DND-41 (cell line): Measurements from ENCODE around the gene GLIS2.

ENCODE experiments used
- CTCF ChIP-seq: IDR thresholded peaks from 2 replicates; pipeline ENCODE4 v1.5.1; 2012; ENCODE audit warnings: borderline replicate concordance, low read length, moderate library complexity, mild to moderate bottlenecking; ENCODE audit not compliant: poor library complexity, severe bottlenecking; ENCODE audit errors: extremely low read depth
- EZH2 ChIP-seq: IDR thresholded peaks from 3 replicates; pipeline ENCODE4 v1.6.1; 2012; ENCODE audit warnings: borderline replicate concordance, low read depth, mild to moderate bottlenecking, moderate library complexity, low read length, inconsistent platforms; ENCODE audit not compliant: severe bottlenecking

- TF ChIP-seq EZH2 (no peak), CTCF (no peak)
These were observed 49.5 kb upstream of the GLIS2 start for GRCh38 chr16:4266372-4266771.
